HG02938 (cell line): Measurements from ENCODE around the gene NCKIPSD.
"Not testable (repeated sequence)": the region's sequence is repeated elsewhere in the genome, so short reads cannot be mapped to it uniquely, and the experiment has no call there.

Source experiments
- ATAC-seq: cut with Tn5 transposase; IDR thresholded peaks from one replicate; pipeline ENCODE4 v1.9.1; 2021; ENCODE audit warnings: mild to moderate bottlenecking, moderate library complexity; ENCODE audit not compliant: unreplicated experiment

NCKIPSD gene

DNA sequence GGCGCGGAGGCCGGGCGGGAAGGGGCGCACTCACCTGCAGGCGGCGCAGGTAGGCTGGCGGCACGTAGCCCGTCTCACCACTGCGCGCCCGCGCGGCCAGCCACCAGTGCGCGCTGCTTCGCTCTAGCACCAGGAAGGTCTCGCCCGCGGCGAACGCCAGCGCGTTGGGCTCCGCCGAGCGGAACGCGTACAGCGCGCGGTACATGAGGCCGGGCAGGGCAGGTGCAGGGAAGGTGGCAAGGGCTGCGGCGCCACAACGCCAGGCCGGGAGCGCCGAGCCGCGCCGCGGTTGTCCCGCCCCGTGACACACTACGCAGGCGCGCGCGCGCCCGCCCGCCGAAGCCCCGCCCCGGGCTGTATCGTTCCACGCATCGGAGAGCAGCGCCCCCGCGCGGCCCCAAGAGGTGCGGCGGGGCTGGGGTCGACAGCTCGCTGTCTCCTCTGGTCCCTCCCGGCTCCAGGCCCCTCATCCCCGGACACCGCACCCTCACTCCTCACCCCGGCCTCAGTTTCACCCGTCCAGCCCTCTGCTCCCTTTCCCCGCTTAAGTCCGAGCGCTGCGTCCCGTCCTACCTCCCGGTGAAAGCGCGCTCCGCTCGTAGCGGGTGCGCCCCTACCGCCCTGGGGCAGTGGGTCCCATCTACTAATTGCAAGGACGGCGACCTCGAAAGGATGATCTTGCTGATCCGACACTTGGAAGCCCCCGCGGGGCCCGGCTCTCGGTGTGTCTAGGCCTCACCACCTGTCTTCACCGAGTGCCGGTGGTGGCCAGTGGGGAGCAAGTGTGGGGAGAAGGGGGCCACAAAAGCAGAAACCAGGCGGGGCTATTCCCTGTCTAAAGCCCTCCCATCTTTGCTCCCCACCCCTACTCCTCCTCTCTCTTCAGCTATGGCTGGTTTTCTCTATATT is at the start of gene NCKIPSD:
NCKIPSD (minus strand) TSS at position 313 of the 909 bp plus-strand sequence; CDS start at position 205, 108 bp downstream.
- ATAC-seq: peak; percentile 73

- ATAC-seq: not testable (repeated sequence)
These were observed 49.5 kb upstream of the NCKIPSD start for GRCh38 chr3:48735075-48735767.

DNA sequence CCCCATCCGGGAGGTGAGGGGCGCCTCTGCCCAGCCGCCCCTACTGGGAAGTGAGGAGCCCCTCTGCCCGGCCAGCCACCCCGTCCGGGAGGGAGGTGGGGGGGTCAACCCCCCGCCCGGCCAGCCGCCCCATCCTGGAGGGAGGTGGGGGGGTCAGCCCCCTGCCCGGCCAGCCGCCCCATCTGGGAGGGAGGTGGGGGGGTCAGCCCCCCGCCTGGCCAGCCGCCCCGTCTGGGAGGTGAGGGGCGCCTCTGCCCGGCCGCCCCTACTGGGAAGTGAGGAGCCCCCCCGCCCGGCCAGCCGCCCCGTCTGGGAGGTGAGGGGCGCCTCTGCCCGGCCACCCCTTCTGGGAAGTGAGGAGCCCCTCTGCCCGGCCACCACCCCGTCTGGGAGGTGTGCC is 48.8 kb upstream of the NCKIPSD start:
- ATAC-seq: not testable (repeated sequence)

- ATAC-seq: not testable (repeated sequence)
These were observed 48.2 kb upstream of the NCKIPSD start for GRCh38 chr3:48733752-48734518.

DNA sequence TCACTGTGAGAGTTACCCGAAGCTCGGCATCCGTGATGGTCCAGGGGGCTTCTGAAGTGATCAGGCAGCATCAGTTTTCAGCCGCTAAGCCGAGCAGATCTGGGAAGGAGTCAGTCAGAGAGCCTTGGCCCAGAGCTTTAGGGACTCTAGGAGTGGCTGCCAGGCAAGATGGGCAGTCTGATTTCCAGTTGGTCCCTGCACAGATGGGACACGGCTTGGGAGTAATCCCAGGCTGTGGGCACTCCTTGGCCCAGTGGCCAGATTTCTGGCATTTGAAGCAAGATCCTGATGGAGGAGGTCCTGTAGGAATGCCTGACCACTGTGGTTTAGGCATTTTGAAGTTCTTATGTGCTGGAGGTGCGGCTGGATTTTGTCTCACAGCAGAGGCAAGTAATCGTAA is 41.8 kb upstream of the NCKIPSD start:
- ATAC-seq: no peak

GRCh38 chr3:48725185-48725855 is 39.6 kb upstream of the NCKIPSD start:
- not testable (repeated sequence) for ATAC-seq

DNA sequence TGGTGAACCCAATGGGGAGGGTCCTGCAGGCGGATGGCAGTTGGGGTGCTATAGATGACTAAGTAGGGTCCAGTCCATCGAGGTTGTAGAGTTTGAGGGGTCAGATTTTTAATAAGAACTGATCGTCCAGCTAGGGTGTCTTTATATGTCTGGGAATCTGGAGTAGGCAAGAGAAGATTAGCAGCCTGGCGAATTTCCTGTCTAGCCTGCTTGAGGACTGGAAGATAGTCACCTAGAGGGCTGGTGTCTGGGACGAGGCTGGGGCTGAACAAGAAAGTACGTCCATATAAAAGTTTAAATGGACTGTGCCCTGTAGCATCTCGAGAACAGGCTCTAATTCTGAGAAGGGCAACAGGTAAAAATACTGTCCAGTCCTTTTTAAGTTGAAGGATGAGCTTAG is 38.0 kb upstream of the NCKIPSD start:
- ATAC-seq: no peak

DNA sequence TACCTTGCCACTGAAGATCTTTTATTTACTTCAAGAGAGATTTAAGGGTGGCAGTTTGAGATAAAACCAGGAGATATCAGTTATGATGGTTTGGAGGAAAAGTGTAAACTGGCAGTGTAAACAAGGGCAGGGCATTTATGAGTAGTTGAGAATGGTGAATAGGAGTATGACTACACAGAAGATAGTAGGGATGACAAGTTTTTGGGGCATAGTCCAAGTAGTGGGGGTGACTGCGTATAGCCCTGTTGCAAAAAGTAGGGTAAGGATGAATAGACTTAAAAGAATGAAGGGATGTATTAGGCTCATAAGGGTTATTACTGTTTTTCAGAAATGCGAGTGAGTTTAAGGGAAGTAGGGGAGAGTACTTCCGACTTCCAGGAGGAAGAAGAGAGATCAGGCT is 37.6 kb upstream of the NCKIPSD start:
- not testable (repeated sequence) for ATAC-seq

DNA sequence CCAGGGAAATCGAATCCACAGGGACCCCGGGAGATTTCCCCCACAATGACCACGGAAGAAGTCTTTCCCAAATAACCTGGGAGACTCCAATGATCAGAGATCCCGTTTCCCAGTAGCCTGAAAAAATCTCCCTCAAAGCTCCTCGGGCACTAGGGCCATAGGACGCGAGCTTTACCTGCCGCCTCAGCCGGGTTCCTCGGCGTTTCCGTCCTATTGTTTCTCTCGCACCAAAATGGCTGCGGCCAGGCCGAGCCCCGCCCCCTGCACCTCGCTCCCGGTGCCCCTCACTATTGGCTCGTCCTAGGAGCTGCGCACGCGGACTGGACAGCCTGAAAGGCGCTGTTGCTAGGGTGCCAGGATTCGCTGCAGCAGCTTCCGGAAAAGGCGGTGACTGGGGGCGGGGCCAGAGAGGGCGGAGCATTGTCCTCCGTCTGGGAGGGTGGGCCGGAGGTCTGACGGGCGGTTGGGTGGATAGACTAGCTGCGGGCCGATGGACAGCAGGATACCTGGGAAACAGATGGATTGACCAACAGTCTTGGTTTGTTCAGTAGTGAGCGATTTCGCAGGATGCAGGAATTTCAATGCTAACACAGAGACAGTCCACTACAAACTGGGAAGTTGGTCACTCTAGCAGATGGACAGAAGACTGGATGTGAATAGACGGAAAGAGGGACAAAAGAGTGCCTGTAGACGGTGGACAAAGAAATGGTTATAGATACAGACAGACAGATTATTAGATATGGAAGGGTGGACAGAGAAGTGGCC is 31.4 kb upstream of the NCKIPSD start, which contains the start of gene IP6K2:
IP6K2 (minus strand) TSS at position 240 of the 765 bp plus-strand sequence. CDS start 21,930 bp downstream, outside the sequence.
- peak; percentile 92 for ATAC-seq

DNA sequence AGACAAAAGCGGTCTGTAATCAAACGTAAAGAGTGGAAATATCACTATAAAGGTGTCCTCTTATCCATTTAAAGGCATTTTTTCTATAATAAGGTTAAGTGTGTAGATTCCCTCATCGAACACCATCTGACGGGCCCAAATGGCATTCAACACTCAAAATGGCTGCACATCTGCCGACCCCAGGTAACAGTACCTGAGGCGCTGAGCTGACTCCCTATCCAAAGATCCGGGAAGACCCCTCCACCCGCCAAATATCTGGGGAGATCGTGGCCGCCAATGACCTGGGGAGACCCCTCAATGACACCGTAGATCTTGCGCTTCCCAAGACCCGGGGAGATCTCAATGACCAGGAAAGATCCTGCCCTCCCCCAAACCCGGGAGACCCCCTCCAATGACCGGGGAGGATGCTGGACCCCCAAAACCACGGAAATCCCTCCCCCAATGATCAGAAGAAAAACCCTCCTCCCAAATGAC is 30.8 kb upstream of the NCKIPSD start:
- no peak for ATAC-seq

DNA sequence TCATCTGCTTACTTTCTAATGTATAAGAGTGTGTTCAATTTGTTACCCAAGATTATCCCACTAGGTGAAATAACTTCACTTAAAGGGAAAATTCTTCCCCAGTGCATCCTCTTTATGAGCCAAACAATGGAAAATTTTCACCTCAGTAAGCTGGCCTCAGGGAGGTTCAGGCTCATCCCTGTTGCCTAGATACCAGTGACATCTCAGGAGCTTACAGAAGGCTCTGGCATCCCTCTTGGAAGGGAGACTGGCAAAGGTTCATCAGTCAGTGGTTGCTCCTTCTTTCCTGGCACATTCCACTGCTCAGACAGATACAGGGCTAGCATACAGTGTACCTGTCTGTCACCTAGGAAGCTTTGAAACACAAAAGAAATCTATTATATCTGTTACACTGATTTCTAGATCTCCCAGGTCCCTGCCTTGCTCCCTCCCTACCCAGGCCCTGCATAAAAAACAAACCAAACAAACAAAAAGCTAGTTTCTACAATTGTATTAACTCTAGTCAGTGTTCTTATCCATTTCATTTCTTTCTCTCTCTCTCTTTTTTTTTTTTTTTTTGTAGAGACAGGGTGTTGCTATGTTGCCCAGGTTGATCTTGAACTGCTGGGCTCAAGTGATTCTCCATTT is 29.6 kb upstream of the NCKIPSD start:
- no peak for ATAC-seq

GRCh38 chr3:48711727-48712126 is 26.0 kb upstream of the NCKIPSD start:
- ATAC-seq: no peak

GRCh38 chr3:48709051-48709461 is 23.3 kb upstream of the NCKIPSD start:
- ATAC-seq: no peak

GRCh38 chr3:48708481-48708889 is 22.8 kb upstream of the NCKIPSD start:
- no peak for ATAC-seq

- ATAC-seq: no peak
These were observed 21.4 kb upstream of the NCKIPSD start for GRCh38 chr3:48707157-48707556.

DNA sequence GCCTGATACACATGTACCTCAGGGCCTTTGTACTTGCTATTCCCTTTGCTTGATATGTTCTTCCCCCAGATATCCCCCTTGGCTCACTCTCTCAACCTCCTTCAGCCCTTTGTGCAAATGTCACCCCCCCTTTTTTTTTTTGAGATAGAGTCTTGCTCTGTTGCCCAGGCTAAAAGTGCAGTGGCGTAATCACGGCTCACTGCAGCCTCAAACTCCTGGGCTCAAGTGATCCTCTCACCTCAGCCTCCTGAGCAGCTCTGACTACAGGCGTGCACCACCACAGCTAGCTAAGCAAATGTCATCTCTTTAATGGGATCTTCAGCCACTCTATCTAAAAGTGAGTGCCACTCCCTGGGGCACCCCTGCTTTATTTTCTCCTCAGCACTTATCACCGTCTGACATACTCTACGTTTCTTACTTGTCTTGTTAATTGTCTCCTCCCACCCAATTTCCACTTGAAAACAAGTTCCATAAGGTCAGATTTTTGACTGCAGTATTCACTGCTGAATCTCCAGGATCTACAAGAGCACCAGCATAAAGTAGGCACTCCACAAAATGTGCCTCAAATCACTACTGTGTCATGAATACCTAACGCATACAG is 16.7 kb upstream of the NCKIPSD start:
- no peak for ATAC-seq

DNA sequence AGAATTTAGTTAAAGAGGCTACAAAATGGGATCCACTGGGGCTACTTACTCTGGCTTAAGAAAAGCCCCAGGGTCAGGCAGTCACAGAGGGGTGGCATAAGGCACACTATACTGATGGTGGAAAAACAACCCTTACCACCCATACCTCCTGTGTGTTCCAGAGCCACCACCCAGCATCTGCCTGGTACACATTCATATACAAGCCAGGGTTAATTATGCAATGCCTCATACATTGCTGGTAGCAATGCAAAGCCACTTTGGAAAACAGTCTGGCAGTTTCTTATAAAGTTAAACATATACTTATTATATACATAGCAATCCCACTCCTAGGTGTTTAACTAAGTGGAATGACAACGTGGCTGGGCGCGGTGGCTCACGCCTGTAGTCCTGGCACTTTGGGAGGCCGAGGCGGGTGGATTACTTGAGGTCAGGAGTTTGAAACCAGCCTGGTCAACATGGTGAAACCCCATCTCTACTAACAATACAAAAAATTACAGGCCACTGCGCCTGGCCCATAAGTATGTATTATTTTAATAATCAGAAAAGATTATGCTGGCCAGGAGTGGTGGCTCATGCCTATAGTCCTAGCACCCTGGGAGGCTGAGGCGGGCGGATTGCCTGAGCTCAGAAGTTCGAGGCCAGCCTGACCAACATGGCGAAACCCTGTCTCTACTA is 15.2 kb upstream of the NCKIPSD start:
- ATAC-seq: no peak

- no peak for ATAC-seq
These were observed 13.2 kb upstream of the NCKIPSD start for GRCh38 chr3:48698891-48699290.
